Hematopoietic multipotent progenitor cell treated with erythropoietin and hydrocortisone succinate and interleukin-3 and kit ligand, for 4 days (in vitro differentiated cells): Measurements from ENCODE around the gene SYNE2.
"Not testable (repeated sequence)": the region's sequence is repeated elsewhere in the genome, so short reads cannot be mapped to it uniquely, and the experiment has no call there.

Source experiments
- DNase-seq: peaks from one replicate; pipeline ENCODE4 v3.0.0-alpha.2; 2015

The SYNE2 gene

DNA sequence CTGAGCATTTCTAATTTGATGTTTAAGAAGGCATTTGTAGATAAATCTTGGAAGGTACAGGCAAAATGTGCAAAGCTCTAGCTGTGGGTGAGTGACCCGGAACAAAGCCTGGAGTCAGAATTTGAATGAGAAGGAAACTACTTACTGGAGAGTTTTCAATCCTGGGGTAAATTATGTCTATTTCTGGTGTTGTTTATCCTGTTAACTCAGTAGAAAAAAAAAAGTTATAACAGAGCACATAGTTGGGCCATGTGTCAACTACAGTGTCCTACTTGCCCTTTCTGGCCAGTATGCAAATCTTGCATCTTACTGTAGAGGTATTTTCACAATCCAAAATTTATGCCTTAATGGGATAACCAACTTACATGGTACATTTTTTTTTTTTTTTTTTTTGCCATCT lies 182.3 kb downstream of the SYNE2 start:
- DNase-seq, result no peak

DNA sequence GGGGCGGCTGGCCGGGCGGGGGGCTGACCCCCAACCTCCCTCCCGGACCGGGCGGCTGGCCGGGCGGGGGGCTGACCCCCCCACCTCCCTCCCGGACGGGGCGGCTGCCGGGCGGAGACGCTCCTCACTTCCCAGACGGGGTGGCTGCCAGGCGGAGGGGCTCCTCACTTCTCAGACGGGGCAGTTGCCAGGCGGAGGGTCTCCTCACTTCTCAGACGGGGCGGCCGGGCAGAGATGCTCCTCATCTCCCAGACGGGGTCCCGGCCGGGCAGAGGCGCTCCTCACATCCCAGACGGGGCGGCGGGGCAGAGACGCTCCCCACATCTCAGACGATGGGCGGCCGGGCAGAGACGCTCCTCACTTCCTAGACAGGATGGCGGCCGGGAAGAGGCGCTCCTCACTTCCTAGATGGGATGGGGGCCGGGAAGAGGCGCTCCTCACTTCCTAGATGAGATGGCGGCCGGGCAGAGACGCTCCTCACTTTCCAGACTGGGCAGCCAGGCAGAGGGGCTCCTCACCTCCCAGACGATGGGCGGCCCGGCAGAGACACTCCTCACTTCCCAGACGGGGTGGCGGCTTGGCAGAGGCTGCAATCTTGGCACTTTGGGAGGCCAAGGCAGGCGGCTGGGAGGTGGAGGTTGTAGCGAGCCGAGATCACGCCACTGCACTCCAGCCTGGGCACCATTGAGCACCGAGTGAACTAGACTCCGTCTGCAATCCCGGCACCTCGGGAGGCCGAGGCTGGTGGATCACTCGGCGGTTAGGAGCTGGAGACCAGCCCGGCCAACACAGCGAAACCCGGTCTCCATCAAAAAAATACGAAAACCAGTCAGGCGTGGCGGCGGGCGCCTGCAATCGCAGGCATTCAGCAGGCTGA lies 185.3 kb downstream of the SYNE2 start:
- DNase-seq, result not testable (repeated sequence)

DNA sequence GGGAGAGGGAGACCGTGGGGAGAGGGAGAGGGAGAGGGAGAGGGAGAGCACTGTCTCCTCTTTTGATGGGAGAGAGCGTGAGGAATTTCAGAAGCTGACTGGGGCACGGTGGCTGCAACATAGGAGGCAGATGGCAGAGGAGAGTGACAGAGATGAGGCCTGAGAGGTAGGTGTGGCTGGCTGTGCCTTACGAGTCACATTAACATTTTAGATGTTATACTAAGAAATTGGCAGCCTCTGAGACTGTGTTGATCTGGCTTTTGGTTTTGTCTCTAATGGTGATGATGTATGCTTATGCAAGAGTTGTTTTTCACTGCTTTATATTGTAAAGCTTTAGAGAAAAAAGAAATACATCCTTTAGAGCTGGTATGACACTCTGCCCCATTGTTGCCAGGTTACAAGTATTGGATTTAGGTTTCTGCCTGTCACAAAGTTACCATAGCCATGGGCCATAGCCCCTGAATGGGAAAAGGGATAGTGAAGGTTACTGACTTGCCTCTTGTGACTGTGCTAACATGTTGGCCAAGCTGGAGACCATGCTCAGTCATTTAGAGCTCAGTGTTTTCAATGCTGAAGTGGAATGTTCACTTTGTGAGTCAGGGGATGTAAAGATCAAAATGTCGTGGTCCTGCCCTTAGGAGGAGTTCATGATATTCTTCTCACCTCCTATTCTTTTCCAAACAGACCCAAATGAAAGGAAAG lies 186.2 kb downstream of the SYNE2 start:
- DNase-seq, result no peak

DNA sequence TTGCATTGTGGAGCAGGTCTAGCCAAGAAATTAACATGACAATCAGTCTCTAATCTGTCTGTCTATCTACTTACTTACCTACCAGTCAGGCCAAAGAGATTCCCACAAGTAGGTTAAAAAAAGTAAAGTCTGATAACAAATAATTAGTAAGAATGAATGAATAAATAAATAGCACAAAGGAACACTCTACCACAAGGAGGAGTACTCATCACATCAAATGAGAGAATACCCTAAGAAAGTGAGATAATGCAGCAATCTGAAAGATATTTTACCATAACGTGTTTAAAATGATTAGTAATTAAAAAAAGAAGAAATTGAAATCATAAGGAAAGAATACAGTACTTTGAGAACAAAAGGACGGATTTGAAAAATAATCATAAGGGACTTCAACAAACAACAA lies 187.2 kb downstream of the SYNE2 start:
- DNase-seq, result peak; percentile 11

DNA sequence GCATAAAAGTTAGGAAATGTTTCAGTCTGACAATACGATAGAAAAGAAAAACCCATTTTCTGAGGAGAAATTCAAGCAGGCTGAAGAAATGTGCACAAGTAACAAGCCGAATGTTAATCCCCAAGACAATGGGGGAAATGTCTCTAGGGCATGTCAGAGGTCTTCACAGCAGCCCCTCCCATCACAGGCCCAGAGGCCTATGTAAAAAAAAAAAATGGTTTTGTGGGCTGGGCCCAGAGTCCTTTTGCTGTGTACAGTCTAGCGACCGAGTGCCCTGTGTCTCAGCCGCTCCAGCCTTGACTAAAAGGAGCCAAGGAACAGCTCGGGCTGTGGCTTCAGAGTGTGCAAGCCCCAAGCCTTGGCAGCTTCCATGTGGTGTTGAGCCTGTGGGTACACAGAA lies 190.5 kb downstream of the SYNE2 start:
- not testable (repeated sequence) for DNase-seq

DNA sequence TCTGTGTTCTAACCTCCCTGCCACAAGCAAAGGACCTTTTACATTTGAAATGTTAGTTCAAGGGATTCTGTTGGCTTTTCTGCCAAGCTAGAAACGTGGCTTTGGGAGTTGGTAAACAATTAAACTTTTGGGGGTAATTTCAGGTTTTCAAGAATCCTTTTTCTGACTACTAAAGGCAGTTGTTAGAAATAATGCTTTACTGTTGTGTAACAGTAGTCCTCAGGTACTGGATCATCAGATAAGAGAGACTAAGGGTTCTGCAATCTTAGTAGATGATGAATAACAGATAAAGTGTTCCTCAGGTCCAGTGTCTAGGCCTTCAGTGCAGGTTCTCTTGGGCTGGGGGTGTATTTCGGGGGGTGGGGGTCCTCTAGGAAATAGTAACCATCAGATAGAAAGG lies 192.3 kb downstream of the SYNE2 start:
- no peak for DNase-seq

DNA sequence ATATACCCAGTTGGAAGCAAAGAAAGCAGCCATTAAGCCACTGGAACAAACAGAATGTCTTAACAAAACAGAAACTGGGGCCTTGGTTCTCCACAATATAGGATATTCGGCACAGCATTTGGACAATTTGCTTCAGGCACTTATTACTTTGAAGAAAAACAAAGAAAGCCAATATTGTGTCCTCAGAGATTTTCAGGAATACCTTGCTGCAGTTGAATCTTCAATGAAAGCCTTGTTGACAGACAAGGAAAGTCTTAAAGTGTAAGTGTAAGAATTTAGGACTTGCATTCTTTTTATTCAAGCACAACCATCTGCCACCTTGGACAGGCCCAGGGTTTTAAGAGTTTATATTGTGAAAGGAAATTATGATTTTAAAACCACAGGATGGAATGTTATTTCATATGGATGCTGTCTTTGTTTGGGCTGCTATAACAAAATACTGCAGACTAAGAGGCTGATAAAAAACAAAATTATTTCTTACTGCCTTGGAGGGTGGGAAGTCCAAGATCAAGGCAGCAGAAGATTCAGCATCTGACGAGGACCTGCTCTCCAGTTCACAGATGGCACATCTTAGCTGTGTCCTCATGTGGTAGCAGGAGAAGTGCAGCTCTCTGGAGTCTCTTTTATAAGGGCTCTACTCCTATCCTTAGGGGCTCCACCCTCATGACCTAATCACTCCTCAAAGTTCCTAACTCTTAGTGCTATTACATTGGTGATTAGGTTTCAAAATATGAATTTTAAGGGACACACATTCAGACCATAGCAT lies 197.0 kb downstream of the SYNE2 start:
- no peak for DNase-seq

DNA sequence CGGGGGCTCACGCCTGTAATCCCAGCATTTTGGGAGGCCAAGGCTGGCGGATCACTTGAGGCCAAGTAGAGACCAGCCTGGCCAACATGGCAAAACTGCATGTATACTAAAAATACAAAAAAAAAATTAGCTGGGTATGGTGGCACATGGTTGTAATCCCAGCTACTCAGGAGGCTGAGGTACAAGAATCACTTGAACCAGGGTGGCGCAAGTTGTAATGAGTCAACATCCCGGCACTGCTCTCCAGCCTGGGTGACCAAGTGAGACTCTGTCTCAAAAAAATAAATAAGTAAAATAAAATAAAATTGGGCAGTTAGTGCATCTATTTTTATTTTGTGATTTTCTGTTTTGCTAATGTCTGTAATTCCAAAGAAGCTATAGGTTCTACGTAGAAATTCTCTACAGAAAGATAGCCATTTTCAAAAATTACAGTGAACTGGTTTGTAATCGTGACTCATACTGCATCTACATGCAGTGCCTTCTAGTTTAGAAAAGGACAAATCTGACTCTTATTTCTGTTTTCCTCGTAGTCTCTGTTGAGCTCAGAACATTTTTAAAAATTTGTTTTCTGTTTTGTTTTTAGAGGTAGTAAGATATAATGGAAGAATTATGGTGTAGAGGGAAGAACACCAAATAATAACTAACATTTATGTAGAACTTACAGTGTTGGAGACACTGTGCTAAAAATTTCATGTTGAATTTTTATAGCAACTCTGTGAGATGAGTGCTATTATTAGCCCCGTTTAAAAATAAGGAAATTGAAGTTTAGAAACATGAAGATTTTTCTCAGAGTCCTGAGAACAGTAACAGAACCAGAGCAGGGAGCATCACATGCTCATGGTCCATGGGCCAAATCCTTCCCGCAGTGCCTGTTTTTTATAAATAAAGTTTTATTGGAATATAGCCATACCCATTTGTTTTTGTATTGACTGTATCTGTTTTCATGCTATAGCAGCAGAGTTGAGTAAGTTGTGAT lies 201.2 kb downstream of the SYNE2 start:
- no peak for DNase-seq

DNA sequence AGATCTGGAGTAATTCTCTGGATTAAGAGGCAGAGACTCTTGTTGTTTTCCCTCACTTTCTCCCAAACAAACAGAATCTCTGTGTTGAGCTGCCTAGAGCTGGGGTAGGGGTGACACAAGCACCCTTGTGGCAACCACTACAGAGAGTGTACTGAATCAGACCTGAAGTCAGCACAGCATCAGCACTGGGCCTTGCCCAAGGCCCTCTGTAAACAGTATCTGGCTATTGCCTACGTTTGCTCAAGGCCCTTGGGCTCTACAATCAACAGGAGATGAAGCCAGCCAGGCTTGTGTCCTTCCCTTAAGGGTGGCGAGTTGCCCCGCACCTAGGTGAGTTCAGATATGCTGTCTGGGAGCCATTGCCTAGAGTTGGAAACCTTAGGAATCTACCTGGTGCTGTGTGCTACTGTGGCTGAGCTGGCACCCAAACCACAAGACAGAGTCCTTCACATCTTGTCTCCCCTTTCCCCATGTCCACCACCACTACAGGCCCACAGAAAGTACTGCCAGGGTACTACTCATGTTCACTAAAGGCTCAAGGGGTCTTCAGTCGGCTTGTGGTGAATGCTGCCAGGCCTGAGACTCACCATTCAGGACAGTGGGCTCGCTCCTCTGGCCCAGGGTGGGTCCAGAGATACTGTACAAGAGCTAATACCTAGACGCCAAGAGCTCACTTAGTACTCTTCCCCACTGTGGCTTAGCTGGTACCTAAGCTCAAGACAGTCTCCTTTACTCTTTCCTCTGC lies 206.8 kb downstream of the SYNE2 start:
- DNase-seq, result no peak

DNA sequence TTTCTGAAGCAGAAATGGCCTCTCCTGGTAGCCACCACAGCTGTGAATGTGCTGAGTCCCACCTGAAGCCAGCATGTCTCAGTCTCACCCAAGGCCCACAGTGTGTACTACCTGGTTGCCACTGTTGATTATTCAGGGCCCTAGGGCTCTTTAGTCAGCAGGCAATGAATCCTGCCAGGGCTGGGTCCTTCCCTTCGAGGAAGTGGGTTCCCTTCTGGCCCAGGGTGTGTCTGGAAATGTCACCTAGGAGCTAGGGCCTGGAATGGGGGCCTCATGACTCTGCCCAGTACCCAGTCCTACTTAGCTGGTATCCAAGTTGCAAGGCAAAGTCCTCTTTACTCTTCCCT lies 207.4 kb downstream of the SYNE2 start:
- DNase-seq, result no peak

DNA sequence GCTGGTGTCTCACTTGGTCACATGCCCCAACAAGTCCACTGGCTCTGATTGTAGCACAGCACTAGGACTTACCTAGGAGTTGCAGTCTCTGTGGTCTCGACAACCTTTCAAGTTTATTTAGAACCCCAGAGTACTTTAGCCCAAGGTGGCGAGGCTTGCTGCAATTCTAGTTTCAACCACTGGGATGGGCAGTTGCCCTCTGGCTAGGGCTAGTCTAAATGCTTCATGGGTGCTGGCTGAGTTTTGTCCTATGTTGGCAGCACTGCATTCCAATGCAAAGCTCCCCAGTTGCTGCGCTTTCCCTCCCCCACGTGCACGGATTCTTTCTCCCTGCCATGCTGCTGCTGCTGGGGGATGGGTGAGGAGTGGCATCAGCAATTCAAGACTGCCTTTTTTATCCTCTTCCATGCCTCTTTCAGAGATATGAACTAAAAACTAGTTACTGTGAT lies 207.9 kb downstream of the SYNE2 start:
- DNase-seq, result peak; percentile 49

DNA sequence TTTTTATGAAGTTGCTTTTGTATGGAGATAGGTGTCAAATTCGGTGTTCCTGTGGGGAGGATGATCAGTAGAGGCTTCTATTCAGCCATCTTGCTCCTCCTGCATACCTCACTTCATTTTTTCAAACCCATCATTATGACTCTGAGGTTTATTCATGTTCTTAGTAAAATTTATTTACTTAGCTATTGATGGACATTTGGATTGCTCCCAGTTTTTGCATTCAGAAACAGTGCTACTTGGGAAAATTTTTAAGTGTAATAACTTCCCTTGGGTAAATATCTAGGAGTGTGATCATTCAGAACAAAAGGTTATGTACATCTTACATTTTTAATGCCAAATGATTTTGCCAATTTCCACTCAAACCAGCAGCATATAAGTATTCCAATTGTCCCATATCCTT lies 208.3 kb downstream of the SYNE2 start:
- DNase-seq, result no peak

DNA sequence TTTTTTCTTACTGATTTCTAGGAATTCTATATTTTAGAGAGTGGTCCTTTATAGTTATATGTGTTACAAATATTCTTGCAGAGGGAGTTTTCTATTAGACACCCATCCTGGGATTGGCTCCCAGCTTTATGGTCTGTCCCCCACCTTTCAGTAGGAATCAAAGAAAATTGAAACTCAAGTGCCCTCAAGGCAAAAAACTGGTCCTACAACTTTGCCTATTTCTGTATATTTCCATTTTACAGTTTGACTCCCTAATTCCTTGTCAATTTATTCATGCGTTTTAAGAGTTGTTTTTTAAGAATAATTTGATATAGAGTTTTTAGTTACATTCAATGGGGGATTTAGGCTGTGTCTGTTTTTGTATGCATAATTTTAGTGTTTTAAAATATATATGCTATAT lies 208.9 kb downstream of the SYNE2 start:
- no peak for DNase-seq

DNA sequence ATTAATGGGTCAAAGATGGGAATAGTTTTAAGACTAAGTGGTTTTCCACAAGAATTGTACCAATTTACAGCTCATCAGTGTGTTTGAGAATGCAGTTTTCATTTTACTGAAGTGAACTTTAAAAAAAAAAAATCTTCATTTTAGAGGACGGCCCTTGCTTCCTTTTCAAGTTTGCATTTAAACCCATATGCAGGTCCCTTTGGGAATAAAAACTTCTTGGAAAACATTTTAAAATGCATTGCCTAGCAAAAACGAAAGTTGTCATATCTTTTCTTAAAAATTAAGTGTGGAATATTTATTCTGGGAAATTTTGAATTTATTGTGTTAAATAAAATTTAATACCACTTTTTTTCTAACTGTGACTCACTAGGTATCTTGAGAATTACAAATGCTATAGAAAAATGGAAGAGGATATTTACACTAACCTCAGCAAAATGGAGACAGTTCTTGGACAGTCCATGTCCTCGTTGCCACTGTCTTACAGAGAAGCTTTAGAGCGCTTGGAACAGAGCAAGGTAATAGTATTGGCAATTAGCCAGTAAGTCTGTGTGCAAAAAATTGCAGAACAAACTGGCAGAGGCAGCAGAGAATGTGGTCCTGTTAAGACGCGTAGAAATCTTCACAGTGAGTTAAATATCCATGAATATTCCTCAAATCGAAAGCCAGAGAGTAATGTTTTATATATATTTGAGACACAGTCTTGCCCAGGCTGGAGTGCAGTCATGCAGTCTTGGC lies 209.7 kb downstream of the SYNE2 start:
- DNase-seq, result no peak

DNA sequence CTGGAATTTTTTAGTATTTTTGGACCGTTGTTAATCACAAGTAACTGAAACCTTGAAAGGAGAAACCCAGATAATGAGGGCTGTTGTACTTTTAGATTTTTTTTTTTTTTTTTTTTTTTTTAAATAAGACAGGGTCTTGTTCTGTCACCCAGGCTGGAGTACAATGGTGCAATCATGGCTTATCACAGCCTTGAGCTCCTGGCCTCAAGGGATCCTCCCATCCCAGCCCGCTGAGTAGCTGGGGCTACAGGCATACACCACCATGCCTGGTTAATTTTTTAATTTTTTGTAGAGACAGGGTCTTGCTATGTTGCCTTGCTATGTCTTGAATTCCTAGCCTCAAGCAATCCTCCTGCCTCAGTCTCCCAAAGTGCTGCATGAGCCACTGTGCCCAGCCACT lies 211.6 kb downstream of the SYNE2 start:
- no peak for DNase-seq

DNA sequence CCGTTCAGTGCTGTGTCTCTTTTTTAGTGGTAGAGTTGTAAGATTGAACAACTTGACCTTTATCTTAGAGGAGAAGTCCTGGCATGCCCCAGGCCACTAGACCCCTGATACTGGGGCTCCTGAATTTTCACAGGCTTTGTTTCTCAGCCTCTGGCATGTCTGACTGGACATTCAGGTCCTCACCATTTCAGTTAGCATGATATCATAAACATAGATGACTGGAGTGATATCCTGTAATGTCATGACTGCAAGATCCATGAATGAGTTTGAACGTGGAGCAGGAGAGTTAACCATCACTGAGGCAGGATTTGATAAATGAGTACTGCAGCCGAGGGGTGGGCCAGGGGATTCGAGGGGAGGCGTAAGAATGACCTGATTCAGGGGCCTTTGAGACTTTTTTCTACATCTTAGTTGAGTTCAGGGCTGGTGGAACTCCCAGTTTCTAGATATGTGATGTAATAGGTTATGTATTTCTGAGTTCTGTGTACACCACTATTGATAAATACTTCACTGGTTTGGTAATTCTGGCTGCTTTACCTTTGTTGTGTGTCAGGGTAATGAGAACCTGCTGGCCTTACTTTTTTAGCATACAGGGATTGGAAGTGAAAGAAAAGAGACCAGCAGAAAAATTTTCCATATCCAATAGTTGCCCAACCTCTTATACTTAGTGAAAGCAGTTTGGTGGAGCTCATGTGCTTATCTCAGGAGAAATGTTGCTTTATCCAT lies 217.0 kb downstream of the SYNE2 start:
- no peak for DNase-seq

DNA sequence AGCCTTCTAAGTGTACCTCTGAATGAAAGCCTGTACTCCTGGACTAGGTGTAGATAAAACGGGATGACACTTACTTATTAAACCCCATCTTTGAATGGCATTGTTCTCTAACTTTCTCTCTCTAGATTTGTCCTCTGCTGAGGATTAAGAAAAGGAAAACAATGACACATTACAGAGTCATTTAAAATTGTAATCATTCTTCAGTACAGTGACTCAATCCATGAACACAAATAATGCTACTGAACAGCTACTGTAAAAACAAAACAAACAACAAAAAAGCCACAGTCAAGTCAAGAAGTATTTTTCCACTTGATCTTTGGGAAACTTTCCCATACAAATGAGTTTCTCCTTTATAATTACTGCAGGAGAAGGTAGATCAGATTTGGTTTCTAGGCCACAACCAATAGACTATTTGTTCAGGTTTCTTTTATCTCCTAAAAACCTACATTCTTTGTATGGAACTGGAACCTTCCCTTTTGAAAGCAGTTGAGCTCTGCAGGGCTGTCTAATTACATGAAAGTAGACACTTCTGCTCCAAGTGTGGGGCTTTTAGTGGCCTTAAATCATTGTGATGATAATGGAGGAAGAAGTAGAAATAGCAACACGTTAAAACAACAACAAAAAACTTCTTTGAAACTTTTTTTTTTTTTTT lies 222.3 kb downstream of the SYNE2 start:
- no peak for DNase-seq

DNA sequence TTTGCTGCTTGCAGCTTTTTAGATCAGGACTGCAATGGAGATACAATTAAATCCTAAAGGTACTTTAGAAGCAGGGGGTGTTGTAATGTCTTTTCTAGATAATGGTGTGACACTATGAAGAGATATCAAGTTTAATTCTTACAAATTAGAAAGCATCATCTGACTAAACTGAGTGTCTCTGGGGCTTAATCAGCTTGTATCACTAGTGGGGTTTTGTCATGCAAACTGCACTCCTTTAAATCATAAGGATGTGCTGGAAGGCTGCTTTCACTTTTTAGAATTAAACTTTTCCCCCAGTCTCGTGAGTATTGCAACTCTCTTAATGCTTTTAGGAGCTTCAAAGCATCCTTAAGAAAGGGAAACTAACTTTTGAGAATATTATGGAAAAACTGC lies 222.8 kb downstream of the SYNE2 start:
- no peak for DNase-seq

DNA sequence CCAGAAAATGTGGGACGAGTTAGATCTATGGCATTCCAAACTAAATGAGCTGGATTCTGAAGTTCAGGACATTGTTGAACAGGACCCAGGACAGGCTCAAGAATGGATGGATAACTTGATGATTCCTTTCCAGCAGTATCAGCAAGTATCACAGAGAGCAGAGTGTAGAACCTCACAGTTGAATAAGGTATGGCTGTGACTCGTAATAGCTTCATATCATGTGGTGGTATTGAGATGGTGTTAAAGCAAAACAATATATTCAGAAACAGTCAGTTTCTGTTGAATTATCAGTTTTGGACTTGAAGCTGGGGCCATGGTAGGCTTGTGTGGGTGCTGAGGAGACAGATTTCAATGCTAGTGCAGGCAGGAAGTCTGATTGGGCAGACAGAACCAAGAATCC lies 227.6 kb downstream of the SYNE2 start:
- DNase-seq, result no peak
